ENCODE measurements around the gene CPEB1.

The CPEB1 gene

GRCh38 chr15:82540055-82540983 is 106.8 kb downstream of the CPEB1 start, which contains the start of gene RPS17 (continued):
- TF ChIP-seq ZNF629 (tag by site-specific recombination; IDR thresholded peaks at IDR 0.05) (peak; percentile 82), ZNF654 (tag by site-specific recombination; IDR thresholded peaks at IDR 0.05; ENCODE audit: low read depth) (no peak), ZNF585B (tag by site-specific recombination; IDR thresholded peaks at IDR 0.05) (0 out of 2 replicates have a peak, but pooled peaks have one; percentile 13), ZNF112 (tag by site-specific recombination; IDR thresholded peaks at IDR 0.05) (no peak), BCL11A (tag by site-specific recombination; IDR thresholded peaks at IDR 0.05; ENCODE audit: low read depth) (no peak), ZNF350 (tag by site-specific recombination; IDR thresholded peaks at IDR 0.05) (no peak), GFI1B (tag by site-specific recombination; IDR thresholded peaks at IDR 0.05) (peak; percentile 34; the same call in 1 of the 2 replicates), ZNF121 (tag by site-specific recombination; IDR thresholded peaks at IDR 0.05) (peak; percentile 47; the same call in 1 of the 2 replicates), ZNF133 (tag by site-specific recombination; IDR thresholded peaks at IDR 0.05) (no peak), ZNF558 (tag by site-specific recombination; IDR thresholded peaks at IDR 0.05) (no peak; the same call in 1 of the 2 replicates), ZNF132 (tag by site-specific recombination; IDR thresholded peaks at IDR 0.05; ENCODE audit: borderline replicate concordance) (no peak), ZSCAN30 (tag by site-specific recombination; IDR thresholded peaks at IDR 0.05) (no peak; the same call in none of the 2 replicates), ZBTB10 (tag by site-specific recombination; IDR thresholded peaks at IDR 0.05) (peak; percentile 88), ZXDB (tag by site-specific recombination; IDR thresholded peaks at IDR 0.05) (peak; percentile 93), ZNF660 (tag by site-specific recombination; IDR thresholded peaks at IDR 0.05) (peak; percentile 97), ZNF157 (tag by site-specific recombination; IDR thresholded peaks at IDR 0.05) (no peak; the same call in 1 of the 2 replicates), ZNF791 (tag by site-specific recombination; IDR thresholded peaks at IDR 0.05) (no peak), ZNF416 (tag by site-specific recombination; IDR thresholded peaks at IDR 0.05) (no peak), ZNF658 (tag by site-specific recombination; IDR thresholded peaks at IDR 0.05) (no peak), ZNF146 (tag by site-specific recombination; IDR thresholded peaks at IDR 0.05) (no peak), SETDB1 (IDR thresholded peaks at IDR 0.05; ENCODE audit: insufficient read length, low read length) (no peak), ZNF248 (tag by site-specific recombination; IDR thresholded peaks at IDR 0.05) (no peak), ZNF223 (tag by site-specific recombination; IDR thresholded peaks at IDR 0.05) (0 out of 2 replicates have a peak, but pooled peaks have one; percentile 26), ZNF37A (tag by site-specific recombination; IDR thresholded peaks at IDR 0.05) (no peak), ZNF837 (tag by site-specific recombination; IDR thresholded peaks at IDR 0.05) (no peak), ZNF140 (tag by site-specific recombination; IDR thresholded peaks at IDR 0.05) (no peak), ZNF221 (tag by site-specific recombination; IDR thresholded peaks at IDR 0.05; ENCODE audit: borderline replicate concordance) (no peak), SP3 (tag by site-specific recombination; IDR thresholded peaks at IDR 0.05) (peak; percentile 95), ZNF555 (tag by site-specific recombination; conservative IDR thresholded peaks at IDR 0.05) (no peak), PRDM6 (tag by site-specific recombination; IDR thresholded peaks at IDR 0.05) (0 out of 2 replicates have a peak, but pooled peaks have one; percentile 26), ZFP3 (tag by site-specific recombination; IDR thresholded peaks at IDR 0.05; ENCODE audit: low read depth) (no peak), ZNF76 (tag by site-specific recombination; IDR thresholded peaks at IDR 0.05; ENCODE audit: borderline replicate concordance, low read depth) (peak; percentile 64; the same call in 1 of the 2 replicates), ZNF341 (tag by site-specific recombination; IDR thresholded peaks at IDR 0.05; ENCODE audit: low read depth) (no peak), ZNF362 (tag by site-specific recombination; IDR thresholded peaks at IDR 0.05) (no peak), ZNF596 (tag by site-specific recombination; IDR thresholded peaks at IDR 0.05) (no peak), ZNF155 (tag by site-specific recombination; IDR thresholded peaks at IDR 0.05) (no peak), SCRT1 (tag by site-specific recombination; IDR thresholded peaks at IDR 0.05; ENCODE audit: borderline replicate concordance) (no peak)

Data from HEK293 (cell line).